ENCODE data around the gene PTGER2.

PTGER2 gene

GRCh38 chr14:52342849-52343596, 28.9 kb downstream of the PTGER2 start:
- DNase-seq = no peak

GRCh38 chr14:52346778-52347177, 32.7 kb downstream of the PTGER2 start:
- no peak for DNase-seq

GRCh38 chr14:52348279-52348678, 34.2 kb downstream of the PTGER2 start:
- no peak for DNase-seq

- DNase-seq = no peak
Measured at GRCh38 chr14:52348776-52349175, 34.7 kb downstream of the PTGER2 start.

GRCh38 chr14:52349731-52350130, 35.6 kb downstream of the PTGER2 start:
- no peak for DNase-seq

- no peak for DNase-seq
Measured at GRCh38 chr14:52350445-52350844, 36.3 kb downstream of the PTGER2 start.

GRCh38 chr14:52351233-52352060, 37.3 kb downstream of the PTGER2 start:
- no peak for DNase-seq

GRCh38 chr14:52352061-52352491, 38.0 kb downstream of the PTGER2 start:
- DNase-seq = peak; percentile 81

- peak; percentile 47 for DNase-seq
Measured at GRCh38 chr14:52352569-52352968, 38.5 kb downstream of the PTGER2 start.

- no peak for DNase-seq
Measured at GRCh38 chr14:52354242-52354641, 40.1 kb downstream of the PTGER2 start.

GRCh38 chr14:52355016-52355431, 40.9 kb downstream of the PTGER2 start:
- no peak for DNase-seq

- no peak for DNase-seq
Measured at GRCh38 chr14:52355526-52355925, 41.4 kb downstream of the PTGER2 start.

GRCh38 chr14:52356025-52356424, 41.9 kb downstream of the PTGER2 start:
- DNase-seq = no peak

GRCh38 chr14:52360831-52361230, 46.7 kb downstream of the PTGER2 start:
- DNase-seq = no peak

- no peak for DNase-seq
Measured at GRCh38 chr14:52363041-52363704, 49.1 kb downstream of the PTGER2 start.

GRCh38 chr14:52363961-52364360, 49.8 kb downstream of the PTGER2 start:
- DNase-seq = no peak

GRCh38 chr14:52365071-52365470, 51.0 kb downstream of the PTGER2 start:
- DNase-seq = no peak

- DNase-seq = no peak
Measured at GRCh38 chr14:52366796-52367315, 52.7 kb downstream of the PTGER2 start.

GRCh38 chr14:52369305-52369801, 55.2 kb downstream of the PTGER2 start:
- DNase-seq = no peak

GRCh38 chr14:52370406-52370935, 56.4 kb downstream of the PTGER2 start:
- DNase-seq = no peak

- DNase-seq = no peak
Measured at GRCh38 chr14:52377940-52378339, 63.8 kb downstream of the PTGER2 start.
